Psoas muscle (tissue), 8 donors: Measurements from ENCODE around the gene ZNF100. TPM values are rescaled to one million over a fixed set of nuclear protein-coding genes. Genes with fewer than 3 reads are reported as not detected.

Source experiments
- ATAC-seq, 4 donors: fragments of 200-7000 bp; cut with Tn5 transposase; one replicate each; pipeline ENCODE4 v1.9.1; 2020; ENCODE audit warnings: moderate library complexity in 3 of 4, mild to moderate bottlenecking in 2 of 4
- DNase-seq, 2 donors: peaks; one replicate each; pipeline ENCODE4 v3.0.0-alpha.2; 2020
- H3K27ac ChIP-seq: fragments of 200-600 bp; one replicate; pipeline ENCODE4 v1.8.0; 2022
- H3K27me3 ChIP-seq, 3 donors: fragments of 200-600 bp in 1 of 3; one replicate each; pipeline versions ENCODE4 v1.6.1 to v1.8.0; 2013 to 2022; ENCODE audit warnings: low read length in 2 of 3, mild to moderate bottlenecking in 2 of 3, moderate library complexity in 1 of 3; ENCODE audit not compliant: insufficient read depth in 3 of 3
- H3K36me3 ChIP-seq, 2 donors: fragments of 200-600 bp in 1 of 2; one replicate each; pipeline versions ENCODE4 v1.6.1 to v1.8.0; 2013 to 2022; ENCODE audit warnings: low read depth in 1 of 2, mild to moderate bottlenecking in 1 of 2, moderate library complexity in 1 of 2; ENCODE audit not compliant: insufficient read depth in 1 of 2
- H3K4me1 ChIP-seq: fragments of 200-600 bp; one replicate; pipeline ENCODE4 v1.8.0; 2022
- H3K4me3 ChIP-seq: fragments of 200-600 bp; one replicate; pipeline ENCODE4 v1.8.0; 2022; ENCODE audit warnings: mild to moderate bottlenecking
- H3K9me3 ChIP-seq: fragments of 200-600 bp; one replicate; pipeline ENCODE4 v1.8.0; 2022
- WGBS, 3 donors: extraction: QIAGEN DNeasy Blood & Tissue Kit; methylation state at CpG; one replicate each; pipeline versions ENCODE4 v1.1.6 to v1.1.7; 2013; 5-methylcytosine and 5-hydroxymethylcytosine counted together
- intact Hi-C, 2 donors: fragments of 100-400 bp; cut with DNase I; formaldehyde crosslinking; loops; one replicate each; pipeline versions ENCODE4 v1.11.0 to v1.14.2; 2022
- polyA plus RNA-seq, 3 donors: library from polyadenylated mRNA; stranded (reverse); fragments of 200-250 nt; gene quantifications; one replicate each; pipeline ENCODE4 v1.2.3, GENCODE V29; 2013
- total RNA-seq, 4 donors: library from RNA; stranded (reverse); fragmentation: NEBNext Ultra II Directional in 2 of 4; extraction: Animal tissue kit (Norgen Biotek cat#: 25700) in 2 of 4; gene quantifications; one replicate each; pipeline versions ENCODE4 v1.2.1 to v1.2.4, GENCODE V29; 2021 to 2023
- TF ChIP-seq, protein P1 (sequence below): fragments of 200-600 bp; IDR thresholded peaks from one replicate; pipeline ENCODE4 v1.8.0; 2022; ENCODE audit warnings: antibody characterized with exemption
- donor health status: healthy with polysubstance abuse.
- donor health status: DM: no; HTN: no; CAD: no; lungs with moderate emphysema.
- donor health status: Bipolar disorder and iron deficiency.
- donor health status: healthy.
- donor health status: DM: yes; HTN: yes; CAD: no.
- donor health status: DM: no; HTN: no; CAD: no.
- donor health status: DM: no; HTN: no; CAD: no.
- donor health status: DM: yes; HTN: yes; CAD: no.

ZNF100 gene
- total and polyA plus RNA-seq, 7 donors: 0.65 to 6.0 (median 3.9) TPM

GRCh38 chr19:21699197-21699596 is 68.2 kb downstream of the ZNF100 start:
- Histone ChIP-seq H3K4me3 (no peak overlapping the region), H3K9me3 (no peaks in the 10 kb centered on the region), H3K27ac (no peak overlapping the region), H3K36me3 (no peaks in the 10 kb centered on the region), H3K4me1 (no peaks in the 10 kb centered on the region), H3K27me3 (no peaks in the 10 kb centered on the region)
- 47 to 74% (median 48%) methylated on average over 3 of the region's 3 CpGs for WGBS, 3 donors
- TF ChIP-seq, protein P1, sequence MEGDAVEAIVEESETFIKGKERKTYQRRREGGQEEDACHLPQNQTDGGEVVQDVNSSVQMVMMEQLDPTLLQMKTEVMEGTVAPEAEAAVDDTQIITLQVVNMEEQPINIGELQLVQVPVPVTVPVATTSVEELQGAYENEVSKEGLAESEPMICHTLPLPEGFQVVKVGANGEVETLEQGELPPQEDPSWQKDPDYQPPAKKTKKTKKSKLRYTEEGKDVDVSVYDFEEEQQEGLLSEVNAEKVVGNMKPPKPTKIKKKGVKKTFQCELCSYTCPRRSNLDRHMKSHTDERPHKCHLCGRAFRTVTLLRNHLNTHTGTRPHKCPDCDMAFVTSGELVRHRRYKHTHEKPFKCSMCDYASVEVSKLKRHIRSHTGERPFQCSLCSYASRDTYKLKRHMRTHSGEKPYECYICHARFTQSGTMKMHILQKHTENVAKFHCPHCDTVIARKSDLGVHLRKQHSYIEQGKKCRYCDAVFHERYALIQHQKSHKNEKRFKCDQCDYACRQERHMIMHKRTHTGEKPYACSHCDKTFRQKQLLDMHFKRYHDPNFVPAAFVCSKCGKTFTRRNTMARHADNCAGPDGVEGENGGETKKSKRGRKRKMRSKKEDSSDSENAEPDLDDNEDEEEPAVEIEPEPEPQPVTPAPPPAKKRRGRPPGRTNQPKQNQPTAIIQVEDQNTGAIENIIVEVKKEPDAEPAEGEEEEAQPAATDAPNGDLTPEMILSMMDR: no peak
- no peak for DNase-seq
- ATAC-seq: no peak
- intact Hi-C loops: loop anchor here in 1 of 2 donors (5.0 kb wide), 1 partner anchor 497 kb away; no protein-coding TSS in a partner anchor

DNA sequence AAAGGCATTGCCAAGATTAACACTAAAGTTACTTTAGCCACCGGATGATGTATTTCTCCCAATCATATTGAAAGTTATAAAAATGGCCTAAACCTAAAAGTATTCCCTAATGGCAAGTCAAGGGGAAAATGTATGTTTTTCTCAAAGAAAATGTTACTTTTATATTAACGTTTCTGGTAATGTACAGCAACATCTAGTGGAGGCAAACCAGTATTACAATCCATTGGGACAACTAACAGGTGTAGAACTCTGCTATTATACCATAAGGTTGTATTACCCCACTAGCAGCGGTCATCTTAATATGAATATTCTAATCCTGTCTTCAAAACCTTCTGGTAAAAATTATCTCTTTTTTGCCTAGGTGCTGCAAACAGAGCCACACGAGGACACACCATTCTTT is 69.2 kb downstream of the ZNF100 start:
- H3K4me3 ChIP-seq: no peak overlapping the region
- intact Hi-C loops: loop anchor here in 1 of 2 donors (5.0 kb wide), 1 partner anchor 496 kb away; no protein-coding TSS in a partner anchor
- no peaks in the 10 kb centered on the region for H3K27me3 ChIP-seq
- H3K9me3 ChIP-seq: no peaks in the 10 kb centered on the region
- DNase-seq: no peak
- TF ChIP-seq, protein P1: peak; percentile 69
- ATAC-seq: peak in 2 of 4 donors; percentile 55 to 75
- no peaks in the 10 kb centered on the region for H3K36me3 ChIP-seq
- no peak overlapping the region for H3K27ac ChIP-seq
- no peaks in the 10 kb centered on the region for H3K4me1 ChIP-seq
- 20 to 36% (median 20%) methylated on average over 4 of the region's 4 CpGs for WGBS, 3 donors

GRCh38 chr19:21697698-21698097 is 69.7 kb downstream of the ZNF100 start:
- Histone ChIP-seq H3K27me3 (no peaks in the 10 kb centered on the region), H3K9me3 (no peaks in the 10 kb centered on the region), H3K4me3 (no peak overlapping the region), H3K4me1 (no peaks in the 10 kb centered on the region), H3K36me3 (no peaks in the 10 kb centered on the region), H3K27ac (no peak overlapping the region)
- TF ChIP-seq, protein P1: no peak
- DNase-seq (no peak), ATAC-seq (no peak)
- intact Hi-C loops: loop anchor here in 1 of 2 donors (5.0 kb wide), 1 partner anchor 495 kb away; no protein-coding TSS in a partner anchor
- 41 to 48% (median 45%) methylated on average over 3 of the region's 3 CpGs for WGBS, 3 donors

GRCh38 chr19:21694171-21694906 is 73.0 kb downstream of the ZNF100 start:
- H3K27me3 ChIP-seq: no peaks in the 10 kb centered on the region
- no peak for ATAC-seq
- no peak for DNase-seq
- 68 to 74% (median 71%) methylated on average over 7 of the region's 7 CpGs for WGBS, 3 donors
- H3K4me3 ChIP-seq: no peak overlapping the region
- TF ChIP-seq, protein P1: no peak
- H3K9me3 ChIP-seq: no peaks in the 10 kb centered on the region
- H3K4me1 ChIP-seq: no peaks in the 10 kb centered on the region
- H3K27ac ChIP-seq: no peak overlapping the region
- intact Hi-C loops: no loop called here
- H3K36me3 ChIP-seq: no peaks in the 10 kb centered on the region
